Tibial nerve (tissue), 4 donors: Measurements from ENCODE around the gene BCKDHB. TPM values are rescaled to one million over a fixed set of nuclear protein-coding genes. Genes with fewer than 3 reads are reported as not detected.

Experiments
- DNase-seq, 2 donors: peaks; one replicate each; pipeline ENCODE4 v3.0.0-alpha.2; 2019; ENCODE audit warnings: low spot score in 2 of 2
- H3K27ac ChIP-seq, 4 donors: fragments of 200-600 bp; sonication (generic) in 3 of 4; one replicate each; pipeline ENCODE4 v1.5.1; 2017 to 2019; ENCODE audit warnings: mild to moderate bottlenecking in 1 of 4
- H3K27me3 ChIP-seq, 2 donors: fragments of 200-600 bp; sonication (generic) in 1 of 2; one replicate each; pipeline versions ENCODE4 v1.5.1 to v1.6.0; 2017 to 2019
- H3K36me3 ChIP-seq, 3 donors: fragments of 200-600 bp; sonication (generic); one replicate each; pipeline ENCODE4 v1.5.1; 2018 to 2019
- H3K4me1 ChIP-seq, 4 donors: fragments of 200-600 bp; sonication (generic) in 3 of 4; one replicate each; pipeline ENCODE4 v1.5.1; 2017 to 2019
- H3K4me3 ChIP-seq, 4 donors: fragments of 200-600 bp; sonication (generic) in 3 of 4; one replicate each; pipeline ENCODE4 v1.5.1; 2017 to 2019; ENCODE audit warnings: mild to moderate bottlenecking in 1 of 4, moderate library complexity in 1 of 4
- H3K9me3 ChIP-seq, 4 donors: fragments of 200-600 bp; sonication (generic) in 3 of 4; one replicate each; pipeline ENCODE4 v1.5.1; 2017 to 2019
- CTCF ChIP-seq, 5 experiments: fragments of 200-600 bp in 3 of 5; fragments of 450-650 bp in 2 of 5; sonication (generic) in 3 of 5; IDR thresholded peaks; one replicate each; pipeline ENCODE4 v1.5.1; 2016 to 2019; ENCODE audit warnings: antibody characterized with exemption in 5 of 5, mild to moderate bottlenecking in 3 of 5, moderate library complexity in 2 of 5
- EP300 ChIP-seq, 2 donors: sonication (generic); formaldehyde crosslinking; IDR thresholded peaks; one replicate each; pipeline ENCODE4 v1.6.1; 2017; ENCODE audit warnings: antibody characterized with exemption in 2 of 2, mild to moderate bottlenecking in 1 of 2
- POLR2A ChIP-seq, 2 donors: fragments of 450-650 bp; IDR thresholded peaks; one replicate each; pipeline ENCODE4 v1.6.1; 2017; ENCODE audit warnings: antibody characterized with exemption in 2 of 2, mild to moderate bottlenecking in 2 of 2, moderate library complexity in 2 of 2
- WGBS, 2 donors: methylation state at CpG; one replicate each; pipeline ENCODE4 v1.1.5; 2018; 5-methylcytosine and 5-hydroxymethylcytosine counted together
- total RNA-seq, 4 donors: library from RNA; depleted of rRNA; stranded (reverse); fragments of >200 nt; gene quantifications; one replicate each; pipeline ENCODE4 v1.1.0, GENCODE V29; 2016

Gene BCKDHB
- total RNA-seq, 4 donors from 2014 or later, result 13.5 to 28.7 (median 23.4) TPM

DNA sequence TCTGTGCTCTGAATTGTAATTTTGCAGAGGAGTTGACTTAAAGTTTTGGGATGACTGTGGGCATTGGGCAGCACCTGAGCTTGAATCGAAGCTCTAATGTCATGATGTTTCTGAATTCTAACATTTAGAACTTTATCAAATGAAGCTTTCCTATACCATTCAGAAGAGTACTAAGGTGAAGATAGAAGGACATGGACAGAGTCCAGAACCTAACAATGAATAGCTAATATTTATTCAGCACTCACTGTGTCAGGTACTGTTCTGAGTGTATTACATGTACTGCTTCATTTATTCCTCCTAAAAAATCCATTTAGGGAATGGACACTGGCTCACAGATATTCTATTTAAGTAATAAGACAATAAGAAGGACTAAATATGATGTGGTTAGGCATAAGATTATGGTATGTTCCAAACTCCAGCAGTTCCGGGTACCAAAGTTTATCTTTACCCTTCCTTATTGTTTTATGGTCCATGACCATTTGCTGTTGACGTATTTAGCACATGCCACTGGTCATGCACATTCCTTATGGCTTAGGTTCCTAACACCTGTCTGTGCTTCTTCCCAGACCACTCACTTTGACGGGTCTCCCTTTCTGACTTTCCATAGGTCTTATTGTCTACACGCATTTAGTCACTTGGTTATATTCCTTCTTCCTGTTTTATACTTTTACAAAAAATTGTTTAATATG lies 20.3 kb downstream of the BCKDHB start:
- DNase-seq, result no peak
- no peak overlapping the region for H3K4me3 ChIP-seq
- H3K36me3 ChIP-seq, result peaks cover 0 to 22% (median 0%) of the 10 kb centered on the region in 3 donors
- no peaks in the 10 kb centered on the region for H3K27me3 ChIP-seq
- no peak overlapping the region for H3K27ac ChIP-seq
- TF ChIP-seq POLR2A (IDR thresholded peaks at IDR 0.05) (no peak), CTCF (IDR thresholded peaks at IDR 0.05) (no peak), EP300 (IDR thresholded peaks at IDR 0.05) (no peak)
- WGBS, 2 donors, result 91 to 97% methylated on average over 5 of the region's 5 CpGs
- H3K4me1 ChIP-seq, result peaks cover 0 to 11% (median 0%) of the 10 kb centered on the region in 4 donors
- H3K9me3 ChIP-seq, result peaks cover 0 to 7% (median 0%) of the 10 kb centered on the region in 4 donors

- Histone ChIP-seq H3K4me3 (no peak overlapping the region), H3K4me1 (peaks cover 0 to 16% (median 0%) of the 10 kb centered on the region in 4 donors), H3K9me3 (no peaks in the 10 kb centered on the region), H3K36me3 (peaks cover 0 to 26% (median 0%) of the 10 kb centered on the region in 3 donors), H3K27me3 (no peaks in the 10 kb centered on the region), H3K27ac (no peak overlapping the region)
- no peak for TF ChIP-seq POLR2A (IDR thresholded peaks at IDR 0.05)
- TF ChIP-seq EP300 (IDR thresholded peaks at IDR 0.05), result no peak
- TF ChIP-seq CTCF (IDR thresholded peaks at IDR 0.05), result no peak
- 90 to 94% methylated on average over 3 of the region's 3 CpGs for WGBS, 2 donors
- no peak for DNase-seq
Measured at GRCh38 chr6:80129485-80129884, 23.0 kb downstream of the BCKDHB start.

DNA sequence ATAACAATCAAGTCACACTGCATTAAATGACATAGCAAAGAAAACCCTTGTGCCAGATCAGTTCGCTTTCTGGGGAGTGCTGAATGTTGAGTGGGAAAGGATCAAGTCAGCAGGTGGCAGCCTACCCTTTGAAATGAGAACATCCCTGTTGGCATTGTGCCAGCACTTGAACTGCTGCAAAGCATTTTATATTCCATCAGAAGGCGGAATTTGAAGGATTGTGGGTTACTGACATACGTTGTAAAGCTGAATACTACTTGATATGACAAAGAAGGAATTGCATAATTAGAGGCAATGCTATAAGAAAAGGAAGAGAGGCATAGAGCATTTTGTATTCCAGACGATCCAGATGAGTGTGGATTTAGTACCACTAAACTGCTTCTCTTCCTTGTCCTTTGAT lies 26.5 kb downstream of the BCKDHB start:
- no peak overlapping the region for H3K27ac ChIP-seq
- TF ChIP-seq EP300 (IDR thresholded peaks at IDR 0.05) (peak in 1 of 2 donors; percentile 67), POLR2A (IDR thresholded peaks at IDR 0.05) (no peak), CTCF (IDR thresholded peaks at IDR 0.05) (peak; percentile 12 to 59 (median 35))
- no peaks in the 10 kb centered on the region for H3K9me3 ChIP-seq
- no peaks in the 10 kb centered on the region for H3K27me3 ChIP-seq
- peaks cover 0 to 12% (median 0%) of the 10 kb centered on the region in 4 donors for H3K4me1 ChIP-seq
- peaks cover 0 to 42% (median 0%) of the 10 kb centered on the region in 3 donors for H3K36me3 ChIP-seq
- DNase-seq, result peak; percentile 58 to 78
- WGBS, 2 donors, result 36 to 43% methylated on average over 4 of the region's 4 CpGs
- no peak overlapping the region for H3K4me3 ChIP-seq

DNA sequence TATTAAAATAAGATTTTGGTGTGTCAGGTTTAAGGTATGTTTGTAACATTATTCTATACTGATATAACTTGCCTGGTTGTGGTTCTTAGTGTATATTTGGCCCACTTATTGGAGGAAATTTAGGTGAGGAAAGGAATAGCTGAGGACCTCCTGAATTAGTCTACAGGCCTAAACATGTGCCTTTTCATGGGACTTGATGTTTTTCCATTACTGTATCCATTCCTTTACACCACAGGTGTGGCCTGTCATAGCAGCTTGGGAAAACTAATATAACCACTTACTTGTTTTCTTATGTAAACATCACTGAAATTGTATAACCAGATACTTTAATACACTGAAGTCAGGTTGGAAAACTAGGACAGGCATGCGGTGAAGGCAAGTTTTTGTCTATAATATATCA lies 27.6 kb downstream of the BCKDHB start:
- peaks cover 0 to 43% (median 0%) of the 10 kb centered on the region in 3 donors for H3K36me3 ChIP-seq
- WGBS, 2 donors, result 92 to 96% methylated on average over 1 of the region's 1 CpG
- TF ChIP-seq EP300 (IDR thresholded peaks at IDR 0.05) (no peak), CTCF (IDR thresholded peaks at IDR 0.05) (no peak), POLR2A (IDR thresholded peaks at IDR 0.05) (no peak)

GRCh38 chr6:80142586-80142985 lies 36.1 kb downstream of the BCKDHB start:
- Histone ChIP-seq H3K27me3 (no peaks in the 10 kb centered on the region), H3K27ac (peak overlapping the region in 2 of 4 donors; percentile 52 to 82), H3K4me1 (peaks cover 0 to 39% (median 22%) of the 10 kb centered on the region in 4 donors), H3K9me3 (no peaks in the 10 kb centered on the region), H3K36me3 (peaks cover 0 to 15% (median 0%) of the 10 kb centered on the region in 3 donors), H3K4me3 (no peak overlapping the region)
- TF ChIP-seq EP300 (IDR thresholded peaks at IDR 0.05) (no peak), CTCF (IDR thresholded peaks at IDR 0.05) (no peak), POLR2A (IDR thresholded peaks at IDR 0.05) (no peak)
- no peak for DNase-seq
- WGBS, 2 donors, result 24 to 27% methylated on average over 1 of the region's 1 CpG

More for the DNA sequence above, 27.6 kb downstream of the BCKDHB start:
- peaks cover 0 to 4% (median 0%) of the 10 kb centered on the region in 4 donors for H3K4me1 ChIP-seq
- no peak overlapping the region for H3K4me3 ChIP-seq
- H3K9me3 ChIP-seq, result no peaks in the 10 kb centered on the region
- H3K27me3 ChIP-seq, result no peaks in the 10 kb centered on the region
- H3K27ac ChIP-seq, result no peak overlapping the region
- no peak for DNase-seq
